A673 (cell line): ENCODE results near the gene TTBK2. TPM values are rescaled to one million over a fixed set of nuclear protein-coding genes. Genes with fewer than 3 reads are reported as not detected.

Experiments used
- BruUV-seq: library from RNA; stranded (reverse); fragments of 400-500 nt; replicated peaks from 2 replicates; lab custom pipeline; 2021; lab: Mats Ljungman, UMichigan
- CTCF ChIA-PET: fragments of 300-600 bp; sonication (Branson Sonifier 250); formaldehyde crosslinking; loops from one replicate; lab custom pipeline; 2022; ENCODE audit warnings: antibody characterized with exemption; lab: Charles Lee
- POLR2A ChIA-PET: fragments of 300-600 bp; sonication (Branson Sonifier 250); formaldehyde crosslinking; loops from one replicate; lab custom pipeline; 2022; ENCODE audit warnings: antibody characterized with exemption; ENCODE audit not compliant: low non-redundant PET; lab: Charles Lee
- DNase-seq: peaks from one replicate; pipeline ENCODE4 v3.0.0-alpha.2; 2015; ENCODE audit warnings: low spot score
- H3K27ac ChIP-seq: fragments of 200-600 bp; sonication (generic); 2 replicates; pipeline ENCODE4 v1.5.1; 2016; ENCODE audit warnings: mixed run types, low read depth, mild to moderate bottlenecking, mixed read lengths, antibody characterized with exemption, low read length; ENCODE audit not compliant: poor library complexity, severe bottlenecking
- H3K27me3 ChIP-seq: fragments of 200-600 bp; sonication (generic); replicated peaks from 2 replicates; pipeline ENCODE4 v1.6.1; 2017; ENCODE audit warnings: mixed run types, low read depth, mild to moderate bottlenecking, mixed read lengths, antibody characterized with exemption, low read length; ENCODE audit not compliant: insufficient read depth, poor library complexity
- H3K36me3 ChIP-seq: fragments of 200-600 bp; sonication (generic); 2 replicates; pipeline ENCODE4 v1.6.1; 2016; ENCODE audit warnings: mixed run types, mild to moderate bottlenecking, mixed read lengths, antibody characterized with exemption, low read length; ENCODE audit not compliant: insufficient read depth, poor library complexity, severe bottlenecking
- H3K4me1 ChIP-seq: fragments of 200-600 bp; sonication (generic); 2 replicates; pipeline ENCODE4 v1.6.1; 2017; ENCODE audit warnings: mixed run types, mild to moderate bottlenecking, mixed read lengths, antibody characterized with exemption, low read length; ENCODE audit not compliant: insufficient read depth, poor library complexity, severe bottlenecking
- H3K4me3 ChIP-seq: fragments of 200-600 bp; sonication (generic); 2 replicates; pipeline ENCODE4 v1.5.1; 2016; ENCODE audit warnings: low read depth, mixed run types, mild to moderate bottlenecking, mixed read lengths, low read length; ENCODE audit not compliant: poor library complexity, severe bottlenecking
- H3K9me3 ChIP-seq: fragments of 200-600 bp; sonication (generic); 2 replicates; pipeline ENCODE4 v1.6.1; 2016; ENCODE audit warnings: mixed run types, low read depth, mild to moderate bottlenecking, mixed read lengths, antibody characterized with exemption, low read length; ENCODE audit not compliant: poor library complexity, severe bottlenecking
- CTCF ChIP-seq: fragments of 300-800, 200-600 bp; sonication (generic); conservative IDR thresholded peaks from 2 replicates; pipeline ENCODE4 v1.5.1; 2017; ENCODE audit warnings: low read depth, mild to moderate bottlenecking, antibody characterized with exemption, low read length, moderate library complexity, mixed read lengths
- EZH2 ChIP-seq: fragments of 200-600 bp; sonication (generic); IDR thresholded peaks from 2 replicates; pipeline ENCODE4 v1.6.1; 2017; ENCODE audit warnings: borderline replicate concordance, low read depth, mild to moderate bottlenecking, mixed read lengths, antibody characterized with exemption, low read length; ENCODE audit not compliant: poor library complexity, severe bottlenecking
- intact Hi-C: fragments of 100-400 bp; cut with micrococcal nuclease; formaldehyde crosslinking; loops from one replicate; pipeline ENCODE4 v1.10.0; 2022; ENCODE audit not compliant: unreplicated experiment
- total RNA-seq: library from RNA; stranded (reverse); gene quantifications from 2 replicates; pipeline ENCODE4 v1.2.3, GENCODE V29; 2021

Gene TTBK2
- total RNA-seq, 1 experiment from 2014 or later, result 15.8 TPM

- H3K9me3 ChIP-seq, result no peaks in the 10 kb centered on the region
- H3K4me3 ChIP-seq, result no peak overlapping the region
- CTCF ChIA-PET, result no interaction called here
- H3K27ac ChIP-seq, result no peak overlapping the region
- no peak for DNase-seq
- TF ChIP-seq EZH2 (no peak), CTCF (no peak)
- BruUV-seq, result no TSS peak
- POLR2A ChIA-PET, result no interaction called here
- intact Hi-C loops, result no loop called here
- no peaks in the 10 kb centered on the region for H3K4me1 ChIP-seq
- no peaks in the 10 kb centered on the region for H3K27me3 ChIP-seq
- no peaks in the 10 kb centered on the region for H3K36me3 ChIP-seq
Observed at GRCh38 chr15:42854576-42854975, 66.0 kb downstream of the TTBK2 start.

GRCh38 chr15:42849836-42850235 is 70.7 kb downstream of the TTBK2 start:
- intact Hi-C loops, result no loop called here
- CTCF ChIA-PET, result no interaction called here

GRCh38 chr15:42848846-42849245 is 71.7 kb downstream of the TTBK2 start:
- H3K4me1 ChIP-seq, result no peaks in the 10 kb centered on the region
- POLR2A ChIA-PET, result no interaction called here
- H3K9me3 ChIP-seq, result peaks cover 6% of the 10 kb centered on the region
- no peaks in the 10 kb centered on the region for H3K27me3 ChIP-seq
- no peak for DNase-seq
- TF ChIP-seq EZH2, result no peak
- no peak for TF ChIP-seq CTCF
- CTCF ChIA-PET, result no interaction called here
- H3K36me3 ChIP-seq, result no peaks in the 10 kb centered on the region
- H3K4me3 ChIP-seq, result no peak overlapping the region
- intact Hi-C loops, result no loop called here
- no peak overlapping the region for H3K27ac ChIP-seq
- no TSS peak for BruUV-seq

More at GRCh38 chr15:42849836-42850235, 70.7 kb downstream of the TTBK2 start:
- Histone ChIP-seq H3K9me3 (no peaks in the 10 kb centered on the region), H3K4me1 (no peaks in the 10 kb centered on the region), H3K36me3 (no peaks in the 10 kb centered on the region), H3K27ac (no peak overlapping the region), H3K4me3 (no peak overlapping the region), H3K27me3 (no peaks in the 10 kb centered on the region)
- no peak for DNase-seq
- BruUV-seq, result no TSS peak
- POLR2A ChIA-PET, result no interaction called here
- TF ChIP-seq CTCF (no peak), EZH2 (no peak)
